H1 (cell line): ENCODE results near the gene NDC1. TPM values are rescaled to one million over a fixed set of nuclear protein-coding genes. Genes with fewer than 3 reads are reported as not detected.

ENCODE experiments used
- TCF12 ChIP-seq: IDR thresholded peaks from 2 replicates; pipeline ENCODE4 v1.6.1; 2011; ENCODE audit warnings: low read depth, mild to moderate bottlenecking, low read length
- polyA plus RNA-seq, 7 experiments: library from polyadenylated mRNA; depleted of rRNA in 3 of 7; stranded (reverse) in 5 of 7; unstranded in 2 of 7; fragments of >200 nt in 5 of 7; fragments of 200-250 nt in 2 of 7; gene quantifications; 1 replicate in 5 of 7; 2 replicates in 1 of 7; 4 replicates in 1 of 7; pipeline versions ENCODE4 v1.2.1 to v1.2.3, GENCODE V29; 2011 to 2013; ENCODE audit warnings: missing spikeins in 2 of 7, mixed read lengths in 2 of 7
- total RNA-seq: library from RNA; stranded (reverse); fragmentation: NEBNext Ultra II Directional; extraction: Animal tissue kit (Norgen Biotek cat#: 25700); gene quantifications from 2 replicates; pipeline ENCODE4 v1.2.1, GENCODE V29; 2021

NDC1 gene
- total and polyA plus RNA-seq, 2 of the 8 experiments (the other 6 are each of a cell fraction or from before 2014, with no cell fraction given): 62.9 to 66.1 TPM

- 0 out of 2 replicates have a peak, but pooled peaks have one; percentile 82 for TF ChIP-seq TCF12
Measured at GRCh38 chr1:53860967-53861411, 22.9 kb upstream of the NDC1 start (continued).
